ENCODE measurements around the gene SMIM15. TPM values are rescaled to one million over a fixed set of nuclear protein-coding genes. Genes with fewer than 3 reads are reported as not detected.

SMIM15 gene
- polyA plus RNA-seq, 1 donor from 2014 or later = 30.1 TPM

DNA sequence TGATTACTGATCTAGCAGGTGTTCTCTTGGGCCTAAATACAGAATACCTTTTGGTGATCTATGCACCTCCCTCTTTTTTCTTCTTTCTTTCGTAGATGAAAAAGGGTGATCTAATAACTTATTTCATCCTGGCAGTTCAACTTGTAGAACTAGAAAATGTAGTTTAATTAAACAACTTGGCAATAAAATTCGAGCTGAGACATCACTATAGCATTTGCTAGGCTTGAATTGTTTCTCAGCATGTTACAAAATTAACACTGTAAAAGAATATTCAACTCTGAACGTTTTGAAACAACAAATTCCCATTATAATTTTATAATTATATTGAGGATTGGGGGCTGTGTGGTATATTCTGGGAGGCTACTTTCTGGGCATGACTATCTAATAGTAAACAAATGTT is 19.5 kb downstream of the SMIM15 start:
- H3F3A ChIP-seq (ENCODE audit: insufficient read depth, low read length, poor library complexity, severe bottlenecking) = no peaks in the 10 kb centered on the region
- H4K20me1 ChIP-seq (ENCODE audit: insufficient read depth) = no peaks in the 10 kb centered on the region
- no peaks in the 10 kb centered on the region for H3K9me2 ChIP-seq (ENCODE audit: insufficient read depth, low read length)
- TF ChIP-seq REST (IDR thresholded peaks at IDR 0.05; ENCODE audit: borderline replicate concordance) = no peak
- no peaks in the 10 kb centered on the region for H3K79me2 ChIP-seq (replicated peaks; ENCODE audit: insufficient read depth, low read length)
- no peaks in the 10 kb centered on the region for H3K27me3 ChIP-seq (ENCODE audit: insufficient read depth, low read depth, low read length)
- H3K27ac ChIP-seq (ENCODE audit: low read length) = no peak overlapping the region
- no peaks in the 10 kb centered on the region for H3K9me3 ChIP-seq (ENCODE audit: low read length)
- no peaks in the 10 kb centered on the region for H3K36me3 ChIP-seq (ENCODE audit: insufficient read depth, low read length)
- H2AFZ ChIP-seq (ENCODE audit: low read depth, low read length) = no peak overlapping the region
- no peak overlapping the region for H3K4me3 ChIP-seq (ENCODE audit: low read length)
- H3K9ac ChIP-seq (ENCODE audit: low read length) = no peak overlapping the region
- no peak overlapping the region for H3K4me2 ChIP-seq (ENCODE audit: low read length)

DNA sequence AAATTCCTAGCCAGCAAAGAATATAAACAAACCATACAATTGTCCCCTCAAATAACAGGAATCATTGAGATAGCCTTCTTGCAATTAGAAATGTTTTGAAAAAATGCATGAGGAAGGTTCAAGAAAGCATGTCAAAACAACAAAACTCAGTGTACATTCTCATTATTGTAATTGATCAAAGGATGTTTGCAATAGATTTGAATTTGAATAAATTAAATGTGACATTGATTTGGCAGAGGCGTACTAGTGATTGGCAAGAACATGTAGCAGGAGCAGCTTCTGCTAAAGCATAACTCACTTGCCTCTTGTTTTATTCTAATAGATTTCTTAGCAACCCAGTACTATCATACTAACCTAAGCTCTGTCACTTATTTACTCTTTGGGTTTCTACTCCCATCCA is 19.9 kb downstream of the SMIM15 start:
- TF ChIP-seq, protein P1, sequence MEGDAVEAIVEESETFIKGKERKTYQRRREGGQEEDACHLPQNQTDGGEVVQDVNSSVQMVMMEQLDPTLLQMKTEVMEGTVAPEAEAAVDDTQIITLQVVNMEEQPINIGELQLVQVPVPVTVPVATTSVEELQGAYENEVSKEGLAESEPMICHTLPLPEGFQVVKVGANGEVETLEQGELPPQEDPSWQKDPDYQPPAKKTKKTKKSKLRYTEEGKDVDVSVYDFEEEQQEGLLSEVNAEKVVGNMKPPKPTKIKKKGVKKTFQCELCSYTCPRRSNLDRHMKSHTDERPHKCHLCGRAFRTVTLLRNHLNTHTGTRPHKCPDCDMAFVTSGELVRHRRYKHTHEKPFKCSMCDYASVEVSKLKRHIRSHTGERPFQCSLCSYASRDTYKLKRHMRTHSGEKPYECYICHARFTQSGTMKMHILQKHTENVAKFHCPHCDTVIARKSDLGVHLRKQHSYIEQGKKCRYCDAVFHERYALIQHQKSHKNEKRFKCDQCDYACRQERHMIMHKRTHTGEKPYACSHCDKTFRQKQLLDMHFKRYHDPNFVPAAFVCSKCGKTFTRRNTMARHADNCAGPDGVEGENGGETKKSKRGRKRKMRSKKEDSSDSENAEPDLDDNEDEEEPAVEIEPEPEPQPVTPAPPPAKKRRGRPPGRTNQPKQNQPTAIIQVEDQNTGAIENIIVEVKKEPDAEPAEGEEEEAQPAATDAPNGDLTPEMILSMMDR (IDR thresholded peaks at IDR 0.05; ENCODE audit: poor library complexity, severe bottlenecking) = no peak
- no peak for TF ChIP-seq REST (IDR thresholded peaks at IDR 0.05; ENCODE audit: borderline replicate concordance)
- TF ChIP-seq MXI1 (conservative IDR thresholded peaks at IDR 0.05; ENCODE audit: poor library complexity, severe bottlenecking) = no peak
- Histone ChIP-seq H3K9me3 (ENCODE audit: low read length) (no peaks in the 10 kb centered on the region), H3K27ac (ENCODE audit: low read length) (no peak overlapping the region), H3K4me2 (ENCODE audit: low read length) (no peak overlapping the region), H3F3A (ENCODE audit: insufficient read depth, low read length, poor library complexity, severe bottlenecking) (no peaks in the 10 kb centered on the region), H3K9ac (ENCODE audit: low read length) (no peak overlapping the region), H2AFZ (ENCODE audit: low read depth, low read length) (no peak overlapping the region), H3K27me3 (ENCODE audit: insufficient read depth, low read depth, low read length) (no peaks in the 10 kb centered on the region), H3K4me3 (ENCODE audit: low read length) (no peak overlapping the region), H3K9me2 (ENCODE audit: insufficient read depth, low read length) (no peaks in the 10 kb centered on the region), H3K79me2 (replicated peaks; ENCODE audit: insufficient read depth, low read length) (no peaks in the 10 kb centered on the region), H3K36me3 (ENCODE audit: insufficient read depth, low read length) (no peaks in the 10 kb centered on the region), H4K20me1 (ENCODE audit: insufficient read depth) (no peaks in the 10 kb centered on the region)

DNA sequence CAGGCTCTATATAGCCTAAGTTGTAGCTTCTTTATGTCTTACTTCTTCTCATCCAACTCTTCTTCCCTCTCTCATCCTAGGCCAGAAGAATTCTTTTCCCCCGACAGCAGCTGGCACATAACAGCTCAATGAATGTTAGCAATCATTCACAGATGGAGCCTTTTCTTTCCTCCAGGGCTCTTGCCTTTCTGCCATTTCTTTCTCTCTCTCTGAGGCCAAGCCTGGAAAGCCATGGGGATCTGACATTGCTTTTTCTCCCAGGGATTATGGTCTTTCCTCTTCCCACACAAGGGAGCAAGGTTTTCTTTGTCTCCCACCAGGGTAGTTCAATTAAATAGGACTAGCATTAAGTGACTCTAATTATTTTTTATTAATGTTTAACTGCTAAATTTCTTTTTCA is 20.5 kb downstream of the SMIM15 start:
- no peak overlapping the region for H3K27ac ChIP-seq (ENCODE audit: low read length)
- H3K9ac ChIP-seq (ENCODE audit: low read length) = no peak overlapping the region
- H3K4me3 ChIP-seq (ENCODE audit: low read length) = no peak overlapping the region
- TF ChIP-seq EP300 (conservative IDR thresholded peaks at IDR 0.05; ENCODE audit: poor library complexity, severe bottlenecking) (no peak), MXI1 (conservative IDR thresholded peaks at IDR 0.05; ENCODE audit: poor library complexity, severe bottlenecking) (no peak), POLR2AphosphoS5 (IDR thresholded peaks at IDR 0.05) (no peak), REST (IDR thresholded peaks at IDR 0.05; ENCODE audit: borderline replicate concordance) (no peak), RAD21 (conservative IDR thresholded peaks at IDR 0.05) (no peak), SMC3 (conservative IDR thresholded peaks at IDR 0.05; ENCODE audit: poor library complexity) (no peak), TAF1 (IDR thresholded peaks at IDR 0.05; ENCODE audit: low read depth) (no peak), EZH2 (IDR thresholded peaks at IDR 0.05; ENCODE audit: borderline replicate concordance, insufficient read depth, low read length, poor library complexity, severe bottlenecking) (no peak)

More for the DNA sequence above, 20.5 kb downstream of the SMIM15 start:
- no peaks in the 10 kb centered on the region for H3K9me2 ChIP-seq (ENCODE audit: insufficient read depth, low read length)
- H2AFZ ChIP-seq (ENCODE audit: low read depth, low read length) = no peak overlapping the region
- H3K79me2 ChIP-seq (replicated peaks; ENCODE audit: insufficient read depth, low read length) = no peaks in the 10 kb centered on the region
- no peaks in the 10 kb centered on the region for H4K20me1 ChIP-seq (ENCODE audit: insufficient read depth)
- no peaks in the 10 kb centered on the region for H3K36me3 ChIP-seq (ENCODE audit: insufficient read depth, low read length)
- no peaks in the 10 kb centered on the region for H3K9me3 ChIP-seq (ENCODE audit: low read length)
- no peaks in the 10 kb centered on the region for H3F3A ChIP-seq (ENCODE audit: insufficient read depth, low read length, poor library complexity, severe bottlenecking)
- H3K27me3 ChIP-seq (ENCODE audit: insufficient read depth, low read depth, low read length) = no peaks in the 10 kb centered on the region
- no peak overlapping the region for H3K4me2 ChIP-seq (ENCODE audit: low read length)

Measured in neural cell (in vitro differentiated cells).